Adrenal gland (tissue), 12 donors: ENCODE results near the gene RALGPS1. TPM values are rescaled to one million over a fixed set of nuclear protein-coding genes. Genes with fewer than 3 reads are reported as not detected.
A peak's percentile ranks its signal among the peaks of the same experiment; 100 is the strongest.

Experiments used
- DNase-seq, 7 donors: peaks; one replicate each; pipeline ENCODE4 v3.0.0-alpha.2; 2019 to 2020
- H3K27ac ChIP-seq, 5 donors: fragments of 200-600 bp; sonication (generic) in 4 of 5; 1 replicate in 3 of 5; 2 replicates in 2 of 5; pipeline versions ENCODE4 v1.5.1 to v1.8.0; 2016 to 2020; ENCODE audit warnings: mild to moderate bottlenecking in 1 of 5
- H3K27me3 ChIP-seq: fragments of 200-600 bp; 2 replicates; pipeline ENCODE4 v1.8.0; 2021
- H3K36me3 ChIP-seq, 2 donors: fragments of 200-600 bp; replicated peaks in 1 of 2; 1 replicate in 1 of 2; 2 replicates in 1 of 2; pipeline versions ENCODE4 v1.5.1 to v1.8.0; 2018 to 2022
- H3K4me1 ChIP-seq, 2 donors: fragments of 200-600 bp; replicated peaks in 1 of 2; 1 replicate in 1 of 2; 2 replicates in 1 of 2; pipeline versions ENCODE4 v1.5.1 to v1.8.0; 2018 to 2021
- H3K4me3 ChIP-seq, 4 donors: fragments of 200-600 bp; sonication (generic) in 3 of 4; one replicate each; pipeline ENCODE4 v1.5.1; 2016 to 2018
- H3K9me3 ChIP-seq, 3 donors: fragments of 200-600 bp; sonication (generic) in 1 of 3; replicated peaks in 1 of 3; 1 replicate in 2 of 3; 2 replicates in 1 of 3; pipeline versions ENCODE4 v1.5.1 to v1.8.0; 2016 to 2021
- POLR2A ChIP-seq, 2 donors: fragments of 450-650 bp; IDR thresholded peaks; one replicate each; pipeline ENCODE4 v1.6.1; 2017; ENCODE audit warnings: antibody characterized with exemption in 2 of 2, mild to moderate bottlenecking in 2 of 2, moderate library complexity in 1 of 2
- WGBS, 4 donors: extraction: QIAGEN DNeasy Blood & Tissue Kit in 2 of 4; methylation state at CpG; one replicate each; pipeline versions ENCODE4 v1.1.5 to v1.1.7; 2013 to 2017; 5-methylcytosine and 5-hydroxymethylcytosine counted together
- intact Hi-C, 2 donors: fragments of 100-400 bp; cut with DNase I; formaldehyde crosslinking; loops; one replicate each; pipeline versions ENCODE4 v1.14.1 to v1.15.0; 2022 to 2023
- polyA plus RNA-seq, 3 donors: library from polyadenylated mRNA; stranded (reverse); fragments of 200-250 nt in 2 of 3; fragments of 350-450 nt in 1 of 3; fragmentation: Illumina TruSeq in 1 of 3; extraction: RNeasy Lipid Tissue Mini Kit (QIAGEN cat#74804) in 1 of 3; gene quantifications; one replicate each; pipeline ENCODE4 v1.2.3, GENCODE V29; 2013 to 2014
- total RNA-seq, 9 donors: library from RNA; depleted of rRNA in 4 of 9; stranded (reverse); fragments of >200 nt in 4 of 9; fragments of 120-200 nt in 1 of 9; fragmentation: NEBNext Ultra II Directional in 1 of 9; extraction: Animal tissue kit (Norgen Biotek cat#: 25700) in 1 of 9; gene quantifications; one replicate each; pipeline versions ENCODE4 v1.1.0 to v1.2.4, GENCODE V29; 2013 to 2023
- TF ChIP-seq, protein P1 (sequence below), 6 experiments: fragments of 450-650 bp in 4 of 6; fragments of 200-600 bp in 2 of 6; sonication (generic) in 1 of 6; IDR thresholded peaks; 1 replicate in 5 of 6; 2 replicates in 1 of 6; pipeline versions ENCODE4 v1.5.1 to v1.8.0; 2016 to 2021; ENCODE audit warnings: antibody characterized with exemption in 6 of 6, mild to moderate bottlenecking in 2 of 6, moderate library complexity in 1 of 6
- donor health status: healthy with polysubstance abuse.
- donor health status: Bipolar disorder and iron deficiency.
- donor health status: DM: yes; HTN: yes; CAD: no.
- donor health status: DM: no; HTN: no; CAD: no.
- donor health status: DM: no; HTN: no; CAD: no.
- donor health status: DM: yes; HTN: yes; CAD: no.

Gene RALGPS1
- total and polyA plus RNA-seq, 12 donors: 2.8 to 9.9 (median 5.1) TPM

DNA sequence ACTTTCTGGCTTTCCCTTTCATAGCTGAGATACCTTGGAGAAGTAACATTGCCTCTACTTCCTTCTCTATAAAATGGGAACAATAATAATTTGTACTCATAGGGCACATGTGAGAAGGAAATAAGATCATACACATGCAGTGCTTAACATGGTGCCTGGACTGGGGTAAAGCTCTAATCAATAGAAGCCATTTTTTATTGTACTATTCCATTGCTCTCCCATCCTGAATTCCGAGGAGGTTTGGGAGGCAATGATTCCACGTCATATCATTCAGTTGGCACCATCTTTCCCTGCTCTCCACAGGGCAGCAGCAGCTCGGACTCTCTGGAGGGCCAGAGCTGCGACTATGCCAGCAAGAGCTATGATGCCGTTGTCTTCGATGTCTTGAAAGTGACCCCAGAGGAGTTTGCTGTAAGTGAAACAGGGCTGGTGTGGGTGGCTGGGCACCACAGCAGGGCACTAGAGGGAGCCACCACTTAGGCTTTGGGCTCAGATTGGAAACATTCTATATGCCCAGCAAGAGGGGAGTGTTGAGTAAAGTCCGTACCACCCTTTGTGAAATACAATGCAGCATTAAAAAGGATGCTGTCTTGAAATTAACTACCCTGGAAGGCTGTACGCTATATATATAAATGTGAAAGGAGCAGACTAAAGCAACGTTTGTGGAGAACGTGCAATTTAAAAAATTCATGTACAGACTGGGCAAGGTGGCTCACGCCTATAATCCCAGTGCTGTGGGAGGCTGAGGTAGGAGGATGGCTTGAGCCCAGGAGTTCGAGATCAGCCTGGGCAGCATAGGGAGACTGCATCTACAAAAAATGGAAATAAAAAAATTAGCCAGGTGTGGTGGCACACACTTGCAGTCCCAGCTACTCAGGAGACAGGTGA is 51.2 kb downstream of the RALGPS1 start:
- WGBS, 4 donors: 61 to 70% (median 65%) methylated on average over 12 of the region's 12 CpGs
- Histone ChIP-seq H3K27me3 (no peaks in the 10 kb centered on the region), H3K27ac (no peak overlapping the region), H3K36me3 (no peaks in the 10 kb centered on the region), H3K4me1 (no peaks in the 10 kb centered on the region), H3K4me3 (no peak overlapping the region), H3K9me3 (no peaks in the 10 kb centered on the region)
- peak; percentile 39 to 82 (median 60) for DNase-seq
- TF ChIP-seq POLR2A (IDR thresholded peaks at IDR 0.05): no peak
- TF ChIP-seq, protein P1, sequence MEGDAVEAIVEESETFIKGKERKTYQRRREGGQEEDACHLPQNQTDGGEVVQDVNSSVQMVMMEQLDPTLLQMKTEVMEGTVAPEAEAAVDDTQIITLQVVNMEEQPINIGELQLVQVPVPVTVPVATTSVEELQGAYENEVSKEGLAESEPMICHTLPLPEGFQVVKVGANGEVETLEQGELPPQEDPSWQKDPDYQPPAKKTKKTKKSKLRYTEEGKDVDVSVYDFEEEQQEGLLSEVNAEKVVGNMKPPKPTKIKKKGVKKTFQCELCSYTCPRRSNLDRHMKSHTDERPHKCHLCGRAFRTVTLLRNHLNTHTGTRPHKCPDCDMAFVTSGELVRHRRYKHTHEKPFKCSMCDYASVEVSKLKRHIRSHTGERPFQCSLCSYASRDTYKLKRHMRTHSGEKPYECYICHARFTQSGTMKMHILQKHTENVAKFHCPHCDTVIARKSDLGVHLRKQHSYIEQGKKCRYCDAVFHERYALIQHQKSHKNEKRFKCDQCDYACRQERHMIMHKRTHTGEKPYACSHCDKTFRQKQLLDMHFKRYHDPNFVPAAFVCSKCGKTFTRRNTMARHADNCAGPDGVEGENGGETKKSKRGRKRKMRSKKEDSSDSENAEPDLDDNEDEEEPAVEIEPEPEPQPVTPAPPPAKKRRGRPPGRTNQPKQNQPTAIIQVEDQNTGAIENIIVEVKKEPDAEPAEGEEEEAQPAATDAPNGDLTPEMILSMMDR (IDR thresholded peaks at IDR 0.05): peak; percentile 63 to 83 (median 80)
- intact Hi-C loops: no loop called here

DNA sequence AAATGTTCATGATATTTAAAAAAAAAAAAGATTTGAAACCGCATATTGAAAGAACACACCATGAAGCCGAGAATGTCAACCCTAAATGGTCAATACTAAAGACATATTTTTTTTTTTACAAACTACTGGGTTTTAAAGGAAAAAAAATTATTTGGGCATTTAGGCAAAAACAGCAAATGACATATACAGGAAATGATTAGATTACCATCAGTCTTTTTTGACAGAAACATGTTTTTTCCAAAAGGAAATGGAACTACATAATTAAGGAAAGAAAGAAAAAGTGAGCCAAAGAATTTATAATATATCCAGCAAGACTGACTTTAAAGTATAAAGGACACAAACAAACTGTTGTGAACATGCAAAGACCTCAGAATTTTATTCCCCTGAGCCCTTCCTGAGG is 56.7 kb downstream of the RALGPS1 start:
- intact Hi-C loops: no loop called here

DNA sequence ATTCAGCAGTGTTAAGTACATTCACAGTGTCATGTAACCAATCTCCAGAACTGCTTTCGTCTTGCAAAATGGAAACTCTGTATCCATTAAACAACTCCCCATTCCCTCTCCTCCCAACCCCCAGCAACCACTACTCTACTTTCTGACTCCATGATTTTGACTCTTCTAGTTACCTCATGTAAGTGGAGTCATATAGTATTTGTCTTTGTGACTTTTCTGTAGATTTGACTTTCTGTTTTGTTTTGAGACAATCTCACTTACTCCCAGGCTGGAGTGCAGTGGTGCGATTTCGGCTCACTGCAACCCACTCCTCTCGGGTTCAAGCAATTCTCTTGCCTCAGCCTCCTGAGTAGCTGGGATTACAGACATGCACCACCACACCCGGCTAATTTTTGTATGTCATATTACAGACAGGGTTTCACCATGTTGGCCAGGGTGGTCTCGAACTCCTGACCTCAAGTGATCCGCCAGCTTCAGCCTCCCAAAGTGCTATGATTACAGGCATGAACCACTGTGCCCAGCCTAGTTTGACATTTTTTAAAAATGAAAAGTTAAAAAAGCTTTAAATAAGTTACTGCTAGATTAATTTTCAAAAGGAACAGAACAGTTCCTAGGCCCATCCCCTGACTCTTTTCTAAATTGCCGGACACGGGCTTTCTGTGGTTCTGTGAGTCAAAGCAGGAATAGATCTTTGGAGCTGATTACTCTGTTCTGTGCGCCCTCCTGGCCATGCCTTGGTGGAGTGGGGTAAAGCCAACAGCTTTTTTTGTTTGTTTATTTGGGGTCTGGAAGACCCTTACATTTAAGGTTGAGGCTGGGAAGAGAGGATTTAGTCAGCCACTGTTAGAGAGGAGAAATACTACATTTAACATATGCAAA is 59.3 kb downstream of the RALGPS1 start:
- intact Hi-C loops: no loop called here
- TF ChIP-seq, protein P1 (IDR thresholded peaks at IDR 0.05): no peak
- no peak for TF ChIP-seq POLR2A (IDR thresholded peaks at IDR 0.05)
- Histone ChIP-seq H3K4me3 (no peak overlapping the region), H3K4me1 (peaks cover 0 to 7% of the 10 kb centered on the region in 2 donors), H3K9me3 (no peaks in the 10 kb centered on the region), H3K27ac (no peak overlapping the region), H3K27me3 (no peaks in the 10 kb centered on the region), H3K36me3 (no peaks in the 10 kb centered on the region)
- 87 to 98% (median 95%) methylated on average over 10 of the region's 10 CpGs for whole genome bisulfite sequencing, 4 donors
- no peak for DNase-seq

More for the DNA sequence above, 56.7 kb downstream of the RALGPS1 start:
- Histone ChIP-seq H3K36me3 (no peaks in the 10 kb centered on the region), H3K4me3 (no peak overlapping the region), H3K27ac (no peak overlapping the region), H3K27me3 (no peaks in the 10 kb centered on the region), H3K9me3 (no peaks in the 10 kb centered on the region), H3K4me1 (peaks cover 0 to 7% of the 10 kb centered on the region in 2 donors)
- 88 to 97% (median 93%) methylated on average over 2 of the region's 2 CpGs for WGBS, 4 donors
- no peak for TF ChIP-seq POLR2A (IDR thresholded peaks at IDR 0.05)
- TF ChIP-seq, protein P1 (IDR thresholded peaks at IDR 0.05): no peak
- no peak for DNase-seq

DNA sequence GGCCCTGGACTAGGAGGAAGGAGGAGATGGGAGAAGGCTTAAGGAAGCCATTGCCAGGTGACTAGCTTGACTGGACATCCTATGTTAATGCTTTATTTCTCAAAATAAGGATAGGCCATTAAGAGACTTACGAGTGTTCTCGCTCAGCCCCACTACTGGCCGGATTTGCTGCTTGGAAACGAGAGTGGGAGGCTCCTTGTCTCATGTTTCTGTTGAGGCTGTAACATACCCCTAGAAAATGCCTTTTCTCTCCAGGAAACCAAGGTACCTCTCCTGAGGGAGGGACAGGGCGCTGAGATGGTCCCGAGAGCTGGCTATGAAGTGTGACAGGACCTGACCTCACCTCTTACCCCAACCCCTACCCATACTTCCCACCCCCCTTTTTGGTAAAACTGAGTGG is 60.0 kb downstream of the RALGPS1 start:
- H3K4me1 ChIP-seq: peaks cover 0 to 7% of the 10 kb centered on the region in 2 donors
- H3K27me3 ChIP-seq: no peaks in the 10 kb centered on the region
- DNase-seq: no peak
- no peak overlapping the region for H3K27ac ChIP-seq
- no peaks in the 10 kb centered on the region for H3K36me3 ChIP-seq
- WGBS, 4 donors: 71 to 89% (median 84%) methylated on average over 6 of the region's 6 CpGs
- intact Hi-C loops: no loop called here
- no peak overlapping the region for H3K4me3 ChIP-seq
- no peaks in the 10 kb centered on the region for H3K9me3 ChIP-seq
- TF ChIP-seq POLR2A (IDR thresholded peaks at IDR 0.05): no peak
- TF ChIP-seq, protein P1 (IDR thresholded peaks at IDR 0.05): no peak
